GM19467 (cell line): ENCODE measurements around the gene NTF4.
A peak's percentile ranks its signal among the peaks of the same experiment; 100 is the strongest.

Experiments used
- ATAC-seq: cut with Tn5 transposase; IDR thresholded peaks from one replicate; pipeline ENCODE4 v1.9.1; 2021; ENCODE audit warnings: mild to moderate bottlenecking, moderate library complexity; ENCODE audit not compliant: unreplicated experiment

The NTF4 gene

GRCh38 chr19:49064768-49065611 is at the start of gene NTF4:
Gene NTF4, minus strand, starts transcription at chr19:49064818. Its CDS starts 2,821 bp downstream, at chr19:49061997.
- no peak for ATAC-seq

GRCh38 chr19:49113762-49114629 is 49.4 kb upstream of the NTF4 start, which contains the start of gene LIN7B:
Gene LIN7B, plus strand, starts transcription at chr19:49114370. Its CDS starts 35 bp downstream, at chr19:49114405.
- ATAC-seq: peak; percentile 46

GRCh38 chr19:49111218-49111998 is 46.8 kb upstream of the NTF4 start:
- ATAC-seq: no peak

- no peak for ATAC-seq
Measured at GRCh38 chr19:49110567-49110966, 45.9 kb upstream of the NTF4 start.

GRCh38 chr19:49109569-49110233 is 45.1 kb upstream of the NTF4 start:
- ATAC-seq: no peak

- no peak for ATAC-seq
Measured at GRCh38 chr19:49109051-49109450, 44.4 kb upstream of the NTF4 start.

- no peak for ATAC-seq
Measured at GRCh38 chr19:49107625-49108459, 43.2 kb upstream of the NTF4 start.

- ATAC-seq: no peak
Measured at GRCh38 chr19:49106648-49107135, 42.1 kb upstream of the NTF4 start.

GRCh38 chr19:49104229-49104864 is 39.7 kb upstream of the NTF4 start:
- no peak for ATAC-seq

GRCh38 chr19:49103331-49104085 is 38.9 kb upstream of the NTF4 start:
- ATAC-seq: no peak

GRCh38 chr19:49102303-49102702 is 37.7 kb upstream of the NTF4 start:
- ATAC-seq: no peak

- ATAC-seq: no peak
Measured at GRCh38 chr19:49101160-49101559, 36.5 kb upstream of the NTF4 start.

GRCh38 chr19:49098795-49099194 is 34.2 kb upstream of the NTF4 start:
- ATAC-seq: no peak

GRCh38 chr19:49097453-49098288 is 33.1 kb upstream of the NTF4 start:
- ATAC-seq: no peak

- ATAC-seq: no peak
Measured at GRCh38 chr19:49094505-49095482, 30.2 kb upstream of the NTF4 start.

- ATAC-seq: no peak
Measured at GRCh38 chr19:49092686-49093085, 28.1 kb upstream of the NTF4 start.
